Measurements from ENCODE around the gene THTPA.
"Not testable (repeated sequence)": the region's sequence is repeated elsewhere in the genome, so short reads cannot be mapped to it uniquely, and the experiment has no call there.

THTPA gene

GRCh38 chr14:23579739-23580138 lies 23.7 kb downstream of the THTPA start:
- Histone ChIP-seq H2AFZ (no peak overlapping the region), H3K9me3 (ENCODE audit: control insufficient read depth, low read length) (no peaks in the 10 kb centered on the region), H3K36me3 (ENCODE audit: control insufficient read depth, insufficient read depth, low read length) (no peaks in the 10 kb centered on the region), H3K4me3 (ENCODE audit: low read depth, low read length) (no peak overlapping the region), H3K79me2 (no peaks in the 10 kb centered on the region), H3K27ac (peak overlapping the region; percentile 50), H3K4me2 (ENCODE audit: low read length) (no peak overlapping the region), H3K9ac (no peak overlapping the region), H3K4me1 (peaks cover 4% of the 10 kb centered on the region), H3K27me3 (ENCODE audit: control insufficient read depth, insufficient read depth, low read length) (peaks cover 3% of the 10 kb centered on the region)
- TF ChIP-seq CTCF (IDR thresholded peaks at IDR 0.05): no peak

- no peaks in the 10 kb centered on the region for H3K9me3 ChIP-seq (ENCODE audit: control insufficient read depth, low read length)
- H3K4me2 ChIP-seq (ENCODE audit: low read length): no peak overlapping the region
- peaks cover 3% of the 10 kb centered on the region for H3K27me3 ChIP-seq (ENCODE audit: control insufficient read depth, insufficient read depth, low read length)
- no peak overlapping the region for H3K27ac ChIP-seq
- H3K79me2 ChIP-seq: no peaks in the 10 kb centered on the region
- H2AFZ ChIP-seq: no peak overlapping the region
- no peak for TF ChIP-seq CTCF (IDR thresholded peaks at IDR 0.05)
- H3K4me3 ChIP-seq (ENCODE audit: low read depth, low read length): no peak overlapping the region
- H3K4me1 ChIP-seq: peaks cover 4% of the 10 kb centered on the region
- no peaks in the 10 kb centered on the region for H3K36me3 ChIP-seq (ENCODE audit: control insufficient read depth, insufficient read depth, low read length)
- no peak overlapping the region for H3K9ac ChIP-seq
These were observed 24.3 kb downstream of the THTPA start for GRCh38 chr14:23580152-23580926.

- no peak overlapping the region for H3K27ac ChIP-seq
- peaks cover 3% of the 10 kb centered on the region for H3K27me3 ChIP-seq (ENCODE audit: control insufficient read depth, insufficient read depth, low read length)
- no peak overlapping the region for H2AFZ ChIP-seq
These were observed 24.8 kb downstream of the THTPA start for GRCh38 chr14:23580948-23581281.

GRCh38 chr14:23582906-23583760 lies 27.1 kb downstream of the THTPA start:
- Histone ChIP-seq H3K27ac (no peak overlapping the region), H3K36me3 (ENCODE audit: control insufficient read depth, insufficient read depth, low read length) (no peaks in the 10 kb centered on the region), H2AFZ (no peak overlapping the region), H3K4me2 (ENCODE audit: low read length) (no peak overlapping the region), H3K9ac (no peak overlapping the region), H3K9me3 (ENCODE audit: control insufficient read depth, low read length) (no peaks in the 10 kb centered on the region), H3K4me1 (peaks cover 4% of the 10 kb centered on the region), H3K79me2 (no peaks in the 10 kb centered on the region), H3K4me3 (ENCODE audit: low read depth, low read length) (no peak overlapping the region), H3K27me3 (ENCODE audit: control insufficient read depth, insufficient read depth, low read length) (no peaks in the 10 kb centered on the region)
- TF ChIP-seq CTCF (IDR thresholded peaks at IDR 0.05): no peak

More at GRCh38 chr14:23580948-23581281, 24.8 kb downstream of the THTPA start:
- no peaks in the 10 kb centered on the region for H3K9me3 ChIP-seq (ENCODE audit: control insufficient read depth, low read length)
- H3K9ac ChIP-seq: no peak overlapping the region
- peaks cover 4% of the 10 kb centered on the region for H3K4me1 ChIP-seq
- H3K79me2 ChIP-seq: no peaks in the 10 kb centered on the region
- H3K4me2 ChIP-seq (ENCODE audit: low read length): no peak overlapping the region
- TF ChIP-seq CTCF (IDR thresholded peaks at IDR 0.05): no peak
- H3K4me3 ChIP-seq (ENCODE audit: low read depth, low read length): no peak overlapping the region
- H3K36me3 ChIP-seq (ENCODE audit: control insufficient read depth, insufficient read depth, low read length): no peaks in the 10 kb centered on the region

- H3K4me1 ChIP-seq; H3K36me3 ChIP-seq (ENCODE audit: control insufficient read depth, insufficient read depth, low read length); H2AFZ ChIP-seq; H3K9me3 ChIP-seq (ENCODE audit: control insufficient read depth, low read length); H3K4me2 ChIP-seq (ENCODE audit: low read length); H3K79me2 ChIP-seq; H3K27me3 ChIP-seq (ENCODE audit: control insufficient read depth, insufficient read depth, low read length); H3K27ac ChIP-seq; H3K9ac ChIP-seq; H3K4me3 ChIP-seq (ENCODE audit: low read depth, low read length): not testable (repeated sequence)
These were observed 27.9 kb downstream of the THTPA start for GRCh38 chr14:23583761-23584526.

GRCh38 chr14:23584527-23585203 lies 28.6 kb downstream of the THTPA start:
- H3K4me3 ChIP-seq (ENCODE audit: low read depth, low read length); H2AFZ ChIP-seq; H3K36me3 ChIP-seq (ENCODE audit: control insufficient read depth, insufficient read depth, low read length); H3K9me3 ChIP-seq (ENCODE audit: control insufficient read depth, low read length); H3K4me2 ChIP-seq (ENCODE audit: low read length); H3K27ac ChIP-seq; H3K4me1 ChIP-seq; H3K79me2 ChIP-seq; H3K27me3 ChIP-seq (ENCODE audit: control insufficient read depth, insufficient read depth, low read length); H3K9ac ChIP-seq: not testable (repeated sequence)
